Endothelial cell (in vitro differentiated cells): ENCODE results near the gene ABCF2. TPM values are rescaled to one million over a fixed set of nuclear protein-coding genes. Genes with fewer than 3 reads are reported as not detected.

Experiments used
- DNase-seq: peaks from one replicate; pipeline ENCODE4 v3.0.0; 2021; ENCODE audit warnings: low spot score
- H3K27ac Mint-ChIP-seq: one replicate; pipeline ENCODE4 v1.8.0; 2021; ENCODE audit warnings: mixed read lengths, inconsistent platforms; ENCODE audit not compliant: unreplicated experiment
- H3K27me3 Mint-ChIP-seq: one replicate; pipeline ENCODE4 v1.8.0; 2021; ENCODE audit warnings: mild to moderate bottlenecking, moderate library complexity, mixed read lengths, inconsistent platforms; ENCODE audit not compliant: unreplicated experiment
- H3K36me3 Mint-ChIP-seq: one replicate; pipeline ENCODE4 v1.8.0; 2021; ENCODE audit warnings: mild to moderate bottlenecking, low read depth, mixed read lengths, inconsistent platforms; ENCODE audit not compliant: unreplicated experiment
- H3K4me1 Mint-ChIP-seq: one replicate; pipeline ENCODE4 v1.8.0; 2021; ENCODE audit warnings: mild to moderate bottlenecking, mixed read lengths, inconsistent platforms; ENCODE audit not compliant: unreplicated experiment
- H3K4me3 Mint-ChIP-seq: one replicate; pipeline ENCODE4 v1.8.0; 2021; ENCODE audit warnings: mild to moderate bottlenecking, mixed read lengths, inconsistent platforms; ENCODE audit not compliant: unreplicated experiment
- H3K9me3 Mint-ChIP-seq: one replicate; pipeline ENCODE4 v1.8.0; 2021; ENCODE audit warnings: mixed read lengths, inconsistent platforms; ENCODE audit not compliant: unreplicated experiment
- CTCF ChIP-seq: fragments of 200-600 bp; sonication (generic); IDR thresholded peaks from one replicate; pipeline ENCODE4 v1.5.0; 2021; ENCODE audit warnings: antibody characterized with exemption; ENCODE audit not compliant: unreplicated experiment
- total RNA-seq: library from RNA; stranded (reverse); fragmentation: NEBNext Ultra II Directional; extraction: Animal tissue kit (Norgen Biotek cat#: 25700); gene quantifications from one replicate; pipeline ENCODE4 v1.2.1, GENCODE V29; 2021; ENCODE audit not compliant: unreplicated experiment

The ABCF2 gene
- total RNA-seq, 1 donor from 2014 or later, result 39.6 TPM

- Mint-ChIP-seq H3K27ac (no peak overlapping the region), H3K4me3 (no peak overlapping the region), H3K36me3 (peaks cover 14% of the 10 kb centered on the region), H3K27me3 (peaks cover 14% of the 10 kb centered on the region), H3K9me3 (no peaks in the 10 kb centered on the region), H3K4me1 (peaks cover 10% of the 10 kb centered on the region)
- TF ChIP-seq CTCF, result no peak
- no peak for DNase-seq
These were observed 12.9 kb upstream of the ABCF2 start for GRCh38 chr7:151239837-151240459.

GRCh38 chr7:151238924-151239836, 12.2 kb upstream of the ABCF2 start:
- Mint-ChIP-seq H3K36me3 (peaks cover 14% of the 10 kb centered on the region), H3K4me1 (peaks cover 6% of the 10 kb centered on the region), H3K27me3 (peaks cover 8% of the 10 kb centered on the region), H3K27ac (no peak overlapping the region), H3K4me3 (no peak overlapping the region), H3K9me3 (no peaks in the 10 kb centered on the region)
- no peak for TF ChIP-seq CTCF
- no peak for DNase-seq

- Mint-ChIP-seq H3K9me3 (no peaks in the 10 kb centered on the region), H3K27me3 (peaks cover 12% of the 10 kb centered on the region), H3K4me1 (peaks cover 13% of the 10 kb centered on the region), H3K27ac (no peak overlapping the region), H3K36me3 (peaks cover 14% of the 10 kb centered on the region), H3K4me3 (no peak overlapping the region)
- no peak for DNase-seq
- no peak for TF ChIP-seq CTCF
These were observed 11.3 kb upstream of the ABCF2 start for GRCh38 chr7:151238190-151238810.

GRCh38 chr7:151237244-151238189, 10.5 kb upstream of the ABCF2 start:
- TF ChIP-seq CTCF, result no peak
- peaks cover 13% of the 10 kb centered on the region for H3K4me1 Mint-ChIP-seq
- H3K27me3 Mint-ChIP-seq, result peaks cover 15% of the 10 kb centered on the region
- DNase-seq, result no peak
- peaks cover 14% of the 10 kb centered on the region for H3K36me3 Mint-ChIP-seq
- H3K9me3 Mint-ChIP-seq, result no peaks in the 10 kb centered on the region
- no peak overlapping the region for H3K4me3 Mint-ChIP-seq
- H3K27ac Mint-ChIP-seq, result no peak overlapping the region
